Activated CD4-positive, alpha-beta T cell treated with anti-CD3 and anti-CD28 coated beads, Interleukin-2, amount 50 U/mL, for 4 hours (primary cell): ENCODE results near the gene MUC12.
"Not testable (repeated sequence)": the region's sequence is repeated elsewhere in the genome, so short reads cannot be mapped to it uniquely, and the experiment has no call there.

Experiments
- DNase-seq, 2 experiments: peaks; one replicate each; pipeline ENCODE4 v3.0.0-alpha.2; 2020

MUC12 gene

GRCh38 chr7:100957832-100958421, 11.4 kb upstream of the MUC12 start:
- no peak for DNase-seq

GRCh38 chr7:100959894-100960293, 9.5 kb upstream of the MUC12 start:
- DNase-seq, result no peak

GRCh38 chr7:100962537-100962936, 6.8 kb upstream of the MUC12 start:
- no peak for DNase-seq

- DNase-seq, result no peak
Measured at GRCh38 chr7:100963386-100963785, 6.0 kb upstream of the MUC12 start.

GRCh38 chr7:100963874-100964273, 5.5 kb upstream of the MUC12 start:
- no peak for DNase-seq

GRCh38 chr7:100964630-100965029, 4.7 kb upstream of the MUC12 start:
- no peak for DNase-seq

GRCh38 chr7:100965045-100965722, 4.2 kb upstream of the MUC12 start:
- DNase-seq, result no peak

GRCh38 chr7:100965723-100966541, 3.4 kb upstream of the MUC12 start:
- DNase-seq, result peak; percentile 61 to 64

- no peak for DNase-seq
Measured at GRCh38 chr7:100966542-100967291, 2.6 kb upstream of the MUC12 start.

- DNase-seq, result no peak
Measured at GRCh38 chr7:100967292-100967863, 2.0 kb upstream of the MUC12 start.

GRCh38 chr7:100968031-100968430, 1.3 kb upstream of the MUC12 start:
- no peak for DNase-seq

GRCh38 chr7:100968650-100969049, 715 bp upstream of the MUC12 start:
- no peak for DNase-seq

- DNase-seq, result no peak
Measured at GRCh38 chr7:100971111-100972001, 2.0 kb downstream of the MUC12 start.

- no peak for DNase-seq
Measured at GRCh38 chr7:100972002-100972347, 2.6 kb downstream of the MUC12 start.

GRCh38 chr7:100974021-100974420, 4.7 kb downstream of the MUC12 start:
- DNase-seq, result no peak

GRCh38 chr7:100975371-100975821, 6.0 kb downstream of the MUC12 start:
- no peak for DNase-seq

- DNase-seq, result no peak
Measured at GRCh38 chr7:100978300-100978699, 8.9 kb downstream of the MUC12 start.

GRCh38 chr7:100983451-100984187, 14.3 kb downstream of the MUC12 start:
- DNase-seq, result no peak

- DNase-seq, result not testable (repeated sequence)
Measured at GRCh38 chr7:100984241-100984918, 15.0 kb downstream of the MUC12 start.

- not testable (repeated sequence) for DNase-seq
Measured at GRCh38 chr7:100985033-100985797, 15.8 kb downstream of the MUC12 start.
